ENCODE results near the gene MAGI1.

DNA sequence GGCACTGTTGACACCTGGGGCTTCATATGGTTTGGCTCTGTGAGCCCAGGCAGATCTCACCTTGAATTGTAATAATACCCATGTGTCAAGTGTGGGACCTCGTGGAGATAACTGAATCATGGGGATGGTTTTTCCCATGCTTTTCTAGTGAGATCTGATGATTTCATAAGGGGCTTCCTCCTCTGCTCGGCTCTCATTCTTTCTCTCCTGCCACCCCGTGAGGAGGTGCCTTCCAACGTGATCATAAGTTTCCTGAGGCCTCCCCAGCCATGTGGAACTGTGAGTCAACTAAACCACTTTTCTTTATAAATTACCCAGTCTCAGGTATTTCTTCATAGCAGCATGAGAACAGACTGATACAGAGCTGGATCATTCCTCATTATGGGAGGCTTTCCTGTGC lies 695.0 kb downstream of the MAGI1 start:
- no peak for TF ChIP-seq CTCF (IDR thresholded peaks at IDR 0.05 in 8 of 11, conservative IDR thresholded peaks at IDR 0.05 in 3 of 11)
- TF ChIP-seq POLR2A (IDR thresholded peaks at IDR 0.05): no peak
- no peak for TF ChIP-seq POLR2AphosphoS5 (IDR thresholded peaks at IDR 0.05)
